GM18870 (cell line): ENCODE measurements around the gene STX18.
"Not testable (repeated sequence)": the region's sequence is repeated elsewhere in the genome, so short reads cannot be mapped to it uniquely, and the experiment has no call there.

Experiments used
- ATAC-seq: cut with Tn5 transposase; IDR thresholded peaks from one replicate; pipeline ENCODE4 v1.9.1; 2021; ENCODE audit warnings: moderate library complexity; ENCODE audit not compliant: unreplicated experiment

Gene STX18

DNA sequence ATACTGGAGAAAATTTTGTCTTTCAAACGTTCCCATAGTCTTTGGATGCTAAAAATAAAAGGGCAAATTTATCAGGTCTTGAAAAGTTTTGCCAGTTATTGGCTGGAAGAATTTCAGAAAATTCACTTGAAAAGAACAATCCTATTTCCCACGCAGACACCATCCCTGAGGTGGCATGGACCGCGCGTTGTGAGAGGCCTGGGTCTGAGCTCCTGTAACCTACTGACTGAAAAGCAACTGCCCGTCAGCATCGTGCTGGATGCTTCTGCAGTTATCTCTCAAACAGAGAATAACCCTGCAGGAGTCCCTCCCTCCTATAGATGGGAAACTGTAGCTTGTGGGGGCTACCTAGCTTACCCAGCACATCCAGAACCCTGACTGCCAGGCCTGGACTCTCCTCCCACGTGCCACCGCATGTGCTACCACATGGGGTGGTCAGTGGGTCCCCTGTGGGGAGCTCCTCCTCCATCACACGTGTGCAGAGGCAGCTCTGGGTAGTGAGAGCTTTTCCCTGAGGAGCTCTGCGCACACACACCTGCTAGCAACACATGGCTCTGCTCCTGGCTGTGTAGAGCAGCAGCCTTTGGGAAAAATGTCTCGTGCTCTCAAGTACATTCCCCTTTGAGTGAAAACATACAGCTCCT, 118.9 kb downstream of the STX18 start:
- ATAC-seq: no peak

DNA sequence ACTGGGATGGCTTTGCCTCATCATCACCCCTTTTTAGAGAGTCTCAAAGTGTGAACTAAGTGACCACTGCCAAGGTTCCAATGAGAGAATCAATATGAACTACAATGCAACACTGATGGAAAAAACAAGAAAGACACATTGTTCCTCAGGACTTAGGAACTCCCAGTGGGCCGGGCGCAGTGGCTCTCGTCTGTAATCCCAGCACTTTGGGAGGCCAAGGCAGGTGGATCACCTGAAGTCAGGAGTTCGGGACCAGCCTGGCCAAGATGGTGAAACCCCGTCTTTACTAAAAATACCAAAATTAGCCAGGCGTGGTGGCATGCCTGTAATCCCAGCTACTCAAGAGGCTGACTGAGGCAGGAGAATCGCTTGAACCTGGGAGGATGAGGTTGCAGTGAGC, 119.7 kb downstream of the STX18 start:
- not testable (repeated sequence) for ATAC-seq

- no peak for ATAC-seq
Measured at GRCh38 chr4:4421356-4421755, 120.5 kb downstream of the STX18 start.

DNA sequence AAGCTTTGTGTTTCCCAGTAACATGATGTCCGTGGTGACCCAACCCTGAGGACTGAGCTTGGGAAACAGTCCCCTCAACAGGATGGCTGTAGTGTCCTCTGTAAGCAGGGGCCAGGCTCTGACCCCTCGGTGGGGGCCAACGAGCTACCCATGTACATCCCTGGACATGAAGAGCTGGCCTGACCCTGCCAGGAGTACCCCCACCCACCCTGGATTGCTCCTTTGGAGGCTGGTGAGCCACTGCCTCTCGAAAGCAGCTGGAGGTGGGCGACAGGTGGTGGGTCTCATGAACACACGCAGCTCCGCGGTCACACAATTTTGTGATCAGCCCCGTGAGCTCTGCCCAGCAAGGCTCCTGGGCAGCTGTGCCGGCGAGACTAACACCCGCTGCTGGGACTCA, 121.4 kb downstream of the STX18 start:
- no peak for ATAC-seq

DNA sequence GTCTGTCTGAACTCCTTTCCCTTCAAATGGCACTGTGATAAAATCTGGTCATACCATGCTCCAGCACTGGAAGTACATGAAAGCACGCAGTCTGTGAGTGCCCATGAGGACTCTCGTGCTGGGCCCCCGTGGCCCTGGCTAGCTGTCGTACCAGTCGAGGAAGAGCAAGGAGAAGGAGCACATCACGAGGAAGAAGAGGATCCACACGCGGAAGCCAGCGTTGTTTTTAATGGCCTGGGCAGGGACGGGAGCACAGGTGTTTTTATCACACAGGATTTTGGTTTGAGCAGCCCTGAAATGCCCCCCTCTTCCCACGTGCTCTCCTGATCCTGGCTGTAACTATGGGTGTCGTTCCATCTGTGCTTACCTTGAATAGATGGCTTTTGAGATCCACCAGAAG, 122.0 kb downstream of the STX18 start:
- ATAC-seq: no peak

GRCh38 chr4:4418676-4419390, 123.0 kb downstream of the STX18 start:
- ATAC-seq: no peak

DNA sequence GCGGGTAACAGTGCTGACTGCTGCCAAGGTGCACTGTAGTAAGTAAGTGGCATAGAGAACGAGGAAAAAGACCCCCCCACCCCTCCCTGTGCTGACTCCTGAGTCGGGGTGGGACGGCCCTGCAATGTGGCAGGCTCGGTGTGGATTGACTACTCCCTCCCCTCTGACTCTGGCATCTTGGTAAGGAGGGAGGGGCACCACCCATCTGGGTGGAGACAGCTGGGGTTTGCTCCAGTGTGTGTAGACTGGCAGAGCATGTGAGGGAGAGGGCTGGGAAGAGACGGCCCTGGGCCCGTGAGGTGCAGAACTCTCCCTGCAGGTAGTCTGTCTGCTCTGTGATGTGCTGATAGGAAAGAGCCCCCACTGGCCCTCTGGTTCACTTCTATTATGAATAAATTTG, 124.0 kb downstream of the STX18 start:
- ATAC-seq: no peak

DNA sequence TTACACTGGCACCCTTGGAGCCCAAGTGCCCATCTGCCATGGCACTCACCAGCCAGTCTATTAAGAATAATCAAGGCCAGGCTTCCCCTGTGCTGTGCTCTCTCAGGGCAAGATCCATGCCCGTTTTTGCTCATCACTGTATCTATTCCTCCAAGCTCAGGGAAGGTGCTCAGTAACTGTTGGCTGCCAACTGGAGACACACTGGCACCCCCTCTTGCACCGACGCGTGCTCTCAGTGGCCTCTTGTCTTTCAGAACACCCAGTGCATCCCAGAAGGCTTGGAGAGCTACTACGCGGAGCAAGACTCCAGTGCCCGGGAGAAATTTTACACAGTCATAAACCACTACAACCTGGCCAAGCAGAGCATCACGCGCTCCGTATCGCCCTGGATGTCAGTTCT, 124.9 kb downstream of the STX18 start:
- ATAC-seq: no peak

GRCh38 chr4:4415806-4416805, 125.7 kb downstream of the STX18 start:
- no peak for ATAC-seq

DNA sequence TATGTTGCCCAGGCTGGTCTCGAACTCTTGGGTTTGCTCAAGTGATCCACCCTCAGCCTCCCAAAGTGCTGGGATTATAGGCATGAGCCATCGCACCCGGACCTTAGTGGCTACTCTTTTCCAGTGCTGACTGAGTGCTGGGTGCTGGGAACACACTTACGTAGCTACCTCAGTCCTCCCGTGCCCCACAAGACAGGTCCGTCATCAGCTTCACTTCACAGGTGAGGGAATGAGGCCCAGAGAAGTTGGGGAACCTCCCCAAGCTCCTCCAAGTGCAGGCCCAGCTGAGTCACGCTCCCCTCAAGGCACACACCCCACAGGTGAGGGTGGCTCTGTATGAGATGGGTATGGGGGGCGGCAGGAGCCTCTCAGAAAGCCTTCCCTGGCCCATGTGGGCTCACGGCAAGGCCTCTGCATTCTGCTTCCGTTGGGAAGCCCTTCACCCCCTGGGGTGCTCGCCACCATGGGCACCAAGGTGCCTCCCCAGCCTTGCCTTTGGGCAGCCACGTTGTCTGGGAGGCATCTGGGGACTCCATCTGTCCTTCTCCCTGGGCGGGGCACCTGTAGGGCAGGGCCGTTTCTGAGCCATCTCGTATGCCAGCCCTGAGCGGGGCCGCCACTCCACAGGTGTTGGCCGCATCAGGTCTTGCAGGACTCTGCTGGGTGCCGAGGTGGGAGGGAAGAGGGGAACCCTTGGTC, 126.6 kb downstream of the STX18 start:
- ATAC-seq: no peak

DNA sequence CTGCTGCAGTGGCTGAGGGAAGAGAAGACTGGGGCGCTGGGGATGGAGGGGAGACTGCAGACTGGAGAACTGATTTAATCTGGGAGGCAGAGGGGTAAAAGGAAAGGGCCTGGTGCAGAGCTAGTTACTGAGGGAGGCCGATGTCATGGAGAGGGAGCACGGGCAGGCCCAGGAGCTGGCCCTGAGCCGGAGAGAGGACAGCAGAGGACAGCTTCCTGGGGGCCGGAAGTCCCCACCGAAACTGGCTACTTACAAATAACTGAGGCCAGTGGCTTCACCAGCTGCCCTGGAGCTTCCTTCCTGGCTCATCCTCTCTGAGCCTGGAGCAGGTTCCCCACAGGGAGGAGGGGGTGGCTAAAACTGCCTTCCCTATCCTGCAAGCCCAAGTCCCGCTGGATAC, 128.0 kb downstream of the STX18 start:
- ATAC-seq: no peak

DNA sequence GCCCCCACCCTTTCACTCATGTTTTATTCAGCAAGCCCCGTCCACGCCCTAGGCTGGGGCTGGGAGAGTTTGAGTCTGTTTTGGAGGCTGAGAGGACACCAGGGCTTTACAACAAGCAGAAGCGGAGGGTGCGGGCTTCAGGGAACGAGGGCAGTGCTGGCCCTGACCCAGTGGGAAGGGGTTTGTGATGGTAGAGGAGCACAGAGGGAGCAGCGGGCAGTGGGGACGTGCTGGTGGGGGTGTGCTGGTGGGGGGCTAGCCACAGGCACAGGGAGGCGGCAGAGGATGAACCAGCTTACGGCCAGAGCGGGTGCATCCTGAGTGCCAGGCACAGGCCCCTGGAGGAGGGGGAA, 128.5 kb downstream of the STX18 start:
- ATAC-seq: no peak

DNA sequence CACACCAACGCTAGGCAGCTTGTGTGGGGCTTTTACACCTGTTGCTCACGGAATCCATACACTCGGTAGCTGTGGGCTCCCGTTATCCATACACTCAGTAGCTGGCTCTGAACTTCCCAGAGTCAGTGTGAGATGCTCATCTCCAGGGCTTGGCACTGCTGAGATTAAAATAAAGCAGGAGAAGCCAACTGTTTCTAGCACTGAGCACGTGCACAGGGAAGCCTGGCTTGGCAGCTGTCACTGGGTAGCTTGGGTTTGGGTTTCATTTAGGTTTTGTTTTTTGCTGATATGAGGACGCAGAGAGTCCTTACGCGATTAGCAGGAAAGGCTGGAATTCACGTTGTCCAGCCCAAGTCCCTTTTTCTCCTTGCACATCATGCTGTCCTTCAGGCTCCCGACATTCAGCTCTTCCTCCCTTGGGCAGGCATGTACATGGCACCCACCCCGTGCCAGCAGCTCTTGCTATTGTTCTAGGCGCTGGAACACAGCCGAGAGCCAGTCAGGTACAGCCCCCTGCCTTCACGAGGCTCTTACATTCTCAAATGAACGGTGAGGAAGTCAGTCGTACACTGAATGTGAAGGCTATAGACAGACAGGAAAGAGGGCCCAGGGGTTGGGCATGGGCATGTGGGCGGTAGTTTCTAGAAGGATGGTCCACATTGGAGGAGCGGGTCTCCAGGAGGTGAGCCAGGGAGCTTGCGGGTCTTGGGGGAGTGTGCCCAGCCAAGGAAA, 129.0 kb downstream of the STX18 start:
- no peak for ATAC-seq

GRCh38 chr4:4411906-4412305, 129.9 kb downstream of the STX18 start:
- ATAC-seq: no peak

GRCh38 chr4:4410271-4410670, 131.6 kb downstream of the STX18 start:
- no peak for ATAC-seq

- ATAC-seq: no peak
Measured at GRCh38 chr4:4409416-4410115, 132.3 kb downstream of the STX18 start.

DNA sequence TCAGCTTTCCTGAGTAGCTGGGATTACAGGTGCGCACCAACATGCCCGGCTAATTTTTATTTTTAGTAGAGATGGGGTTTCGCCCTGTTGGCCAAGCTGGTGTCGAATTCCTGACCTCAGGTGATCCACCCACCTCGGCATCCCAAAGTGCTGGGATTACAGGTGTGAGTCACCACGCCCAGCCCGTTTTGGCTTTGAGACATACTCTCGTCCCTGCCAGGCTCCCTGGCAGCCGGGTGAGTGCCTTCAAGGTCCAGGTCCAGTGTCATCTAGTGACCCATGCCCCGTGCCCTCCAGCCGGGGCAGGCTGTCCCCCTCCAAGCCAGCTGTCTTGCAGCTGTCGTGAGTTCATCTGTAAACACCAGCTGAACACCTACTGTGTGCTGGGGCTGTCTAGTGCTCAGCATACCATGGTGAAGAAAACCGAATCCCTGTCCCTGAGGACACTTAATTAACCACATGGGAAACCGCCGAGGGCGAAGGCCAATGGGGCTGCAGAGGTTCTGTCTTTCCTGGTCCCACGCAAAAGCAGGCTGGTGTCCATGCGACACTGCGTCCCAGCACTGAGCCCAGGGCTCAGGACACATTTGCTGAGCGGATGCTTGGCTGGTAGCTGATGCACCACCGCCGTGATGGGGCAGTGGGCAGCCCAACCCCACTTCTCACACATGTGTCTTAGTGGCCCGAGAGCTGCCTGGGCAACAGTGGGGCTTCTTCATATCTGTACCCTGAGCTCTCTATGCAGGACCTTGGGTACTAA, 133.1 kb downstream of the STX18 start:
- no peak for ATAC-seq

DNA sequence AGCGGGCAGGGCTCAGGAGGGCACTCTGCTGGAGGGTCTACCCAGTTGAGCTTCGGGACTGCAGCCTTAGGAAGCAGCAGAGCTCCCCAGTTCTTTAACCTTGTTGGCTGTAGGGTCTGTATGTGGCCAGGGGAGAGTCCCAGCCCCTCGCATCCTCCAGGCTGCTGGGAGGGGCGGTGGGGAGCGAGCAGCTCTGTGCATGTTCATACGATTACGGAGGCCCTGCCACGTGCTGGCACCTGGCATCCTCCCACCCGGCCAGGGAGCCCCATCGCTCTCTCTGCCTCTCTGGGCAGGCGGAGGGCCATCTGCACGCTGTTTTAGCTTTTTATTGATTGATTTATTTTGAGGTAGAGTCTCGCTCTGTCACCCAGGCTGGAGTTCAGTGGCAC, 133.7 kb downstream of the STX18 start:
- ATAC-seq: no peak
